HEK293 (cell line): ENCODE results near the gene DTX3L.
A peak's percentile ranks its signal among the peaks of the same experiment; 100 is the strongest.

Experiments used
- CTCF ChIA-PET: fragments of 350-600 bp; formaldehyde crosslinking; extraction: SDS; loops from one replicate; lab custom pipeline; 2021; ENCODE audit warnings: antibody characterized with exemption; lab: Yijun Ruan, JAX
- POLR2A ChIA-PET: fragments of 300-600 bp; formaldehyde crosslinking; extraction: SDS; loops from one replicate; lab custom pipeline; 2020; ENCODE audit warnings: antibody characterized with exemption, inconsistent platforms; lab: Yijun Ruan, JAX
- H3K27ac ChIP-seq: fragments of 200-500 bp; sonication (Bioruptor generic); 2 replicates; pipeline ENCODE4 v1.5.1; 2014; ENCODE audit warnings: low read depth, low read length, control low read depth, inconsistent platforms; ENCODE audit errors: extremely low read depth
- H3K36me3 ChIP-seq, 2 experiments: fragments of 200-500 bp in 1 of 2; sonication (Bioruptor generic) in 1 of 2; 1 replicate in 1 of 2; 2 replicates in 1 of 2; pipeline ENCODE4 v1.5.1; 2014 to 2017; ENCODE audit warnings: inconsistent platforms in 2 of 2, low read length in 2 of 2; ENCODE audit not compliant: control insufficient read depth in 2 of 2, insufficient read depth in 1 of 2
- H3K4me1 ChIP-seq: fragments of 200-500 bp; sonication (Bioruptor generic); 2 replicates; pipeline ENCODE4 v1.5.1; 2014; ENCODE audit warnings: mild to moderate bottlenecking, low read length, inconsistent platforms; ENCODE audit not compliant: control insufficient read depth, insufficient read depth
- H3K4me3 ChIP-seq: 2 replicates; pipeline ENCODE4 v1.5.1; 2011; ENCODE audit warnings: low read depth, mild to moderate bottlenecking, control low read depth, low read length, moderate library complexity
- H3K9me3 ChIP-seq: fragments of 200-500 bp; sonication (Bioruptor generic); 2 replicates; pipeline ENCODE4 v1.5.1; 2014; ENCODE audit warnings: low read depth, low read length, inconsistent platforms; ENCODE audit not compliant: control insufficient read depth, insufficient read depth
- ATF2 ChIP-seq: fragments of 450-650 bp; formaldehyde crosslinking; IDR thresholded peaks from 2 replicates; pipeline ENCODE4 v1.5.1; 2016; ENCODE audit warnings: missing biosample characterization, missing genetic modification characterization, low read depth
- BCL11A ChIP-seq: fragments of 450-650 bp; formaldehyde crosslinking; IDR thresholded peaks from 2 replicates; pipeline ENCODE4 v1.5.1; 2016; ENCODE audit warnings: low read depth, missing biosample characterization, missing genetic modification characterization
- GLIS2 ChIP-seq: fragments of 450-650 bp; formaldehyde crosslinking; IDR thresholded peaks from 2 replicates; pipeline ENCODE4 v1.5.1; 2016; ENCODE audit warnings: missing biosample characterization, missing genetic modification characterization
- KLF16 ChIP-seq: fragments of 450-650 bp; formaldehyde crosslinking; IDR thresholded peaks from 2 replicates; pipeline ENCODE4 v1.5.1; 2017; ENCODE audit warnings: missing biosample characterization, missing genetic modification characterization
- OVOL3 ChIP-seq: fragments of 450-650 bp; formaldehyde crosslinking; IDR thresholded peaks from 2 replicates; pipeline ENCODE4 v1.5.1; 2016; ENCODE audit warnings: missing biosample characterization, missing genetic modification characterization
- SP2 ChIP-seq: fragments of 450-650 bp; formaldehyde crosslinking; IDR thresholded peaks from 2 replicates; pipeline ENCODE4 v1.5.1; 2016; ENCODE audit warnings: missing biosample characterization, missing genetic modification characterization
- ZBTB20 ChIP-seq: fragments of 450-650 bp; formaldehyde crosslinking; IDR thresholded peaks from 2 replicates; pipeline ENCODE4 v1.5.1; 2016; ENCODE audit warnings: missing biosample characterization, missing genetic modification characterization
- ZBTB44 ChIP-seq: fragments of 450-650 bp; IDR thresholded peaks from 2 replicates; pipeline ENCODE4 v1.5.1; 2018; ENCODE audit warnings: missing biosample characterization, mild to moderate bottlenecking, missing genetic modification characterization
- ZBTB8A ChIP-seq: fragments of 450-650 bp; formaldehyde crosslinking; IDR thresholded peaks from 2 replicates; pipeline ENCODE4 v1.5.1; 2016; ENCODE audit warnings: missing biosample characterization, missing genetic modification characterization
- ZIC2 ChIP-seq: fragments of 450-650 bp; formaldehyde crosslinking; IDR thresholded peaks from 2 replicates; pipeline ENCODE4 v1.5.1; 2016; ENCODE audit warnings: missing biosample characterization, missing genetic modification characterization
- ZNF18 ChIP-seq: fragments of 450-650 bp; formaldehyde crosslinking; IDR thresholded peaks from 2 replicates; pipeline ENCODE4 v1.5.1; 2016; ENCODE audit warnings: missing biosample characterization, missing genetic modification characterization
- ZNF184 ChIP-seq: fragments of 450-650 bp; IDR thresholded peaks from 2 replicates; pipeline ENCODE4 v1.5.1; 2018; ENCODE audit warnings: missing biosample characterization, mild to moderate bottlenecking, missing genetic modification characterization
- ZNF19 ChIP-seq: fragments of 450-650 bp; formaldehyde crosslinking; IDR thresholded peaks from 2 replicates; pipeline ENCODE4; 2016; ENCODE audit warnings: missing biosample characterization, missing genetic modification characterization, low read depth
- ZNF280C ChIP-seq: fragments of 450-650 bp; formaldehyde crosslinking; IDR thresholded peaks from 2 replicates; pipeline ENCODE4 v1.5.1; 2016; ENCODE audit warnings: missing biosample characterization, missing genetic modification characterization
- ZNF394 ChIP-seq: fragments of 450-650 bp; formaldehyde crosslinking; IDR thresholded peaks from 2 replicates; pipeline ENCODE4 v1.5.1; 2016; ENCODE audit warnings: missing biosample characterization, missing genetic modification characterization, mild to moderate bottlenecking, moderate library complexity, borderline replicate concordance
- ZNF501 ChIP-seq: fragments of 450-650 bp; formaldehyde crosslinking; IDR thresholded peaks from 2 replicates; pipeline ENCODE4 v1.5.1; 2016; ENCODE audit warnings: missing biosample characterization, missing genetic modification characterization
- ZNF558 ChIP-seq: fragments of 450-650 bp; formaldehyde crosslinking; IDR thresholded peaks from 2 replicates; pipeline ENCODE4 v1.5.1; 2016; ENCODE audit warnings: missing biosample characterization, missing genetic modification characterization
- ZNF596 ChIP-seq: fragments of 450-650 bp; IDR thresholded peaks from 2 replicates; pipeline ENCODE4 v1.5.0; 2018; ENCODE audit warnings: missing biosample characterization, mild to moderate bottlenecking, missing genetic modification characterization, moderate library complexity
- ZNF639 ChIP-seq: fragments of 450-650 bp; formaldehyde crosslinking; IDR thresholded peaks from 2 replicates; pipeline ENCODE4 v1.5.1; 2016; ENCODE audit warnings: missing biosample characterization, missing genetic modification characterization
- ZNF677 ChIP-seq: fragments of 450-650 bp; IDR thresholded peaks from 2 replicates; pipeline ENCODE4 v1.5.0; 2018; ENCODE audit warnings: missing biosample characterization, mild to moderate bottlenecking, missing genetic modification characterization, moderate library complexity
- ZNF704 ChIP-seq: fragments of 450-650 bp; formaldehyde crosslinking; IDR thresholded peaks from 2 replicates; pipeline ENCODE4 v1.5.1; 2016; ENCODE audit warnings: missing biosample characterization, missing genetic modification characterization
- ZNF707 ChIP-seq: fragments of 450-650 bp; formaldehyde crosslinking; IDR thresholded peaks from 2 replicates; pipeline ENCODE4 v1.5.1; 2016; ENCODE audit warnings: missing biosample characterization, missing genetic modification characterization
- ZNF776 ChIP-seq: fragments of 450-650 bp; formaldehyde crosslinking; IDR thresholded peaks from 2 replicates; pipeline ENCODE4 v1.5.0; 2017; ENCODE audit warnings: missing biosample characterization, missing genetic modification characterization, borderline replicate concordance
- ZSCAN18 ChIP-seq: fragments of 450-650 bp; formaldehyde crosslinking; IDR thresholded peaks from 2 replicates; pipeline ENCODE4 v1.5.1; 2016; ENCODE audit warnings: missing biosample characterization, missing genetic modification characterization

Gene DTX3L

GRCh38 chr3:122572940-122573412 is 8.8 kb downstream of the DTX3L start (continued):
- TF ChIP-seq KLF16 (tag by site-specific recombination) = no peak
- no peak for TF ChIP-seq ZNF776 (tag by site-specific recombination)
- TF ChIP-seq ZNF596 (tag by site-specific recombination) = 0 out of 2 replicates have a peak, but pooled peaks have one; percentile 21
- TF ChIP-seq ZNF18 (tag by site-specific recombination) = no peak
- TF ChIP-seq OVOL3 (tag by site-specific recombination) = no peak
- peak; percentile 75 for TF ChIP-seq GLIS2 (tag by site-specific recombination)

- Histone ChIP-seq H3K9me3 (no peaks in the 10 kb centered on the region), H3K4me3 (no peak overlapping the region), H3K27ac (no peak overlapping the region), H3K4me1 (no peaks in the 10 kb centered on the region), H3K36me3 (no peaks in the 10 kb centered on the region)
- TF ChIP-seq ZNF677 (tag by site-specific recombination) (no peak), ZBTB20 (tag by site-specific recombination) (no peak), ZNF184 (tag by site-specific recombination) (no peak), ZBTB44 (tag by site-specific recombination) (no peak), ZBTB8A (no peak), ATF2 (tag by site-specific recombination) (no peak), ZNF704 (no peak), ZNF501 (no peak), ZNF280C (tag by site-specific recombination) (no peak), SP2 (tag by site-specific recombination) (no peak), ZNF707 (no peak), ZNF394 (tag by site-specific recombination) (no peak), ZNF639 (tag by site-specific recombination) (no peak), ZIC2 (tag by site-specific recombination) (no peak), ZSCAN18 (tag by site-specific recombination) (no peak), ZNF19 (tag by site-specific recombination) (no peak), BCL11A (tag by site-specific recombination) (no peak), ZNF558 (tag by site-specific recombination) (no peak)
- CTCF ChIA-PET = interaction anchor here (0.7 kb wide), 1 partner anchor 936 kb away, joined by 3 read pairs; no protein-coding TSS in a partner anchor
- POLR2A ChIA-PET = no interaction called here
Measured at GRCh38 chr3:122576174-122576940, 12.2 kb downstream of the DTX3L start.
